GM12891 (cell line): ENCODE data around the gene ATG16L2.
"Not testable (repeated sequence)": the region's sequence is repeated elsewhere in the genome, so short reads cannot be mapped to it uniquely, and the experiment has no call there.

Source experiments
- POLR2A ChIP-seq: IDR thresholded peaks from 2 replicates; pipeline ENCODE4 v1.6.1; 2011; ENCODE audit warnings: low read depth, low read length, control low read depth
- POLR2AphosphoS5 ChIP-seq: IDR thresholded peaks from 2 replicates; pipeline ENCODE4 v1.6.1; 2011; ENCODE audit warnings: low read depth, low read length, control low read depth
- POU2F2 ChIP-seq: IDR thresholded peaks from 2 replicates; pipeline ENCODE4 v1.6.1; 2011; ENCODE audit warnings: low read depth, mild to moderate bottlenecking, control low read depth, low read length, moderate library complexity
- SPI1 ChIP-seq: IDR thresholded peaks from 2 replicates; pipeline ENCODE4 v1.6.1; 2011; ENCODE audit warnings: low read depth, low read length, control low read depth
- TAF1 ChIP-seq: IDR thresholded peaks from 2 replicates; pipeline ENCODE4 v1.6.1; 2011; ENCODE audit warnings: low read depth, low read length, control low read depth

DNA sequence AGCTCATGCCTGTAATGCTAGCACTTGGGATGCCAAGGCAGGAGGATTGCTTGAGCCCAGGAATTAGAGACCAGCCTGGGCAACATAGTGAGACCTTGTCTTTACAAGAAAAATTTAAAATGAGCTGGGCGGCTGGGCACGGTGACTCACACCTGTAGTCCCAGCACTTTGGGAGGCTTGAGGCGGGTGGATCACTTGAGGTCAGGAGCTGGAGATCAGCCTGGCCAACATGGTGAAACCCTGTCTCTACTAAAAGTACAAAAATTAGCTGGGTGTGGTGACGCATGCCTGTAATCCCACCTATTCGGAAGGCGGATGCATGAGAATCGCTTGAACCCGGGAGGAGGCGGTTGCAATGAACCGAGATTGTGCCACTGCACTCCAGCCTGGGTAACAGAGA is 2.5 kb upstream of the ATG16L2 start:
- TF ChIP-seq POLR2A, POLR2AphosphoS5, SPI1, TAF1, POU2F2: not testable (repeated sequence)
